Endothelial cell of umbilical vein (primary cell): ENCODE data around the gene DGKD. TPM values are rescaled to one million over a fixed set of nuclear protein-coding genes. Genes with fewer than 3 reads are reported as not detected.

ENCODE experiments used
- BruUV-seq: library from RNA; stranded (reverse); fragments of 400-500 nt; replicated peaks from 2 replicates; lab custom pipeline; 2021; lab: Mats Ljungman, UMichigan
- CTCF ChIA-PET: fragments of 300-600, 350-600 bp; sonication (Branson Sonifier 250); formaldehyde crosslinking; loops from one replicate; lab custom pipeline; 2021; ENCODE audit warnings: antibody characterized with exemption, inconsistent platforms; lab: Charles Lee
- POLR2A ChIA-PET: fragments of 300-600, 350-600 bp; sonication (Branson Sonifier 250); formaldehyde crosslinking; loops from one replicate; lab custom pipeline; 2021; ENCODE audit warnings: antibody characterized with exemption, inconsistent platforms; lab: Charles Lee
- DNase-seq: peaks from one replicate; pipeline ENCODE4 v3.0.0-alpha.2; 2011; ENCODE audit warnings: low read depth, low spot score
- FAIRE-seq: peaks from 2 replicates; lab custom pipeline; 2011; peaks lifted over from hg19 to GRCh38; lab: Jason Lieb, UNC
- H2AFZ ChIP-seq: 2 replicates; pipeline ENCODE4 v1.6.0; 2012; ENCODE audit warnings: low read depth, low read length, control low read depth, inconsistent platforms
- H3K27ac ChIP-seq: 2 replicates; pipeline ENCODE4 v1.5.1; 2011; ENCODE audit warnings: low read depth, mild to moderate bottlenecking, control low read depth, low read length, moderate library complexity; ENCODE audit not compliant: insufficient read depth
- H3K27me3 ChIP-seq, 2 experiments: 2 replicates each; pipeline versions ENCODE4 v1.6.0 to v1.6.1; 2011; ENCODE audit warnings: low read length in 2 of 2, mixed read lengths in 1 of 2; ENCODE audit not compliant: control insufficient read depth in 2 of 2, insufficient read depth in 2 of 2
- H3K36me3 ChIP-seq, 2 experiments: 2 replicates in 1 of 2; 3 replicates in 1 of 2; pipeline ENCODE4 v1.5.1; 2011; ENCODE audit warnings: low read length in 2 of 2, mild to moderate bottlenecking in 1 of 2, moderate library complexity in 1 of 2; ENCODE audit not compliant: control insufficient read depth in 2 of 2, insufficient read depth in 2 of 2; ENCODE audit errors: extremely low read depth in 1 of 2
- H3K4me1 ChIP-seq: 3 replicates; pipeline ENCODE4 v1.5.1; 2011; ENCODE audit warnings: mild to moderate bottlenecking, low read length; ENCODE audit not compliant: control insufficient read depth, insufficient read depth; ENCODE audit errors: extremely low read depth
- H3K4me2 ChIP-seq: 2 replicates; pipeline ENCODE4 v1.6.1; 2011; ENCODE audit warnings: low read length, control low read depth, mixed read lengths; ENCODE audit not compliant: insufficient read depth
- H3K4me3 ChIP-seq, 3 experiments: fragments of 200-600 bp in 1 of 3; sonication (generic), shearing (Covaris generic) in 1 of 3; replicated peaks in 1 of 3; 2 replicates each; pipeline ENCODE4 v1.5.1; 2011 to 2016; ENCODE audit warnings: control low read depth in 3 of 3, low read length in 3 of 3, mild to moderate bottlenecking in 2 of 3, inconsistent platforms in 1 of 3, low read depth in 1 of 3, moderate library complexity in 1 of 3; ENCODE audit not compliant: insufficient read depth in 1 of 3
- H3K79me2 ChIP-seq: 2 replicates; pipeline ENCODE4 v1.6.0; 2012; ENCODE audit warnings: low read length, inconsistent platforms; ENCODE audit not compliant: control insufficient read depth, insufficient read depth
- H3K9ac ChIP-seq: replicated peaks from 2 replicates; pipeline ENCODE3; 2011; ENCODE audit warnings: low read length, control low read depth; ENCODE audit not compliant: insufficient read depth; ENCODE audit errors: extremely low read depth
- H3K9me1 ChIP-seq: replicated peaks from 3 replicates; pipeline ENCODE4 v1.6.0; 2011; ENCODE audit warnings: mild to moderate bottlenecking, low read length; ENCODE audit not compliant: control insufficient read depth, insufficient read depth; ENCODE audit errors: extremely low read depth
- H3K9me3 ChIP-seq: replicated peaks from 2 replicates; pipeline ENCODE4 v1.5.1; 2012; ENCODE audit warnings: low read length, inconsistent platforms; ENCODE audit not compliant: control insufficient read depth, insufficient read depth
- H4K20me1 ChIP-seq: replicated peaks from 2 replicates; pipeline ENCODE3; 2011; ENCODE audit warnings: mild to moderate bottlenecking, low read length; ENCODE audit not compliant: control insufficient read depth, insufficient read depth; ENCODE audit errors: extremely low read depth
- CTCF ChIP-seq, 2 donors: IDR thresholded peaks; 1 replicate in 1 of 2; 2 replicates in 1 of 2; pipeline ENCODE4 v1.5.1; 2011; ENCODE audit warnings: low read length in 2 of 2, mild to moderate bottlenecking in 2 of 2, moderate library complexity in 2 of 2, control low read depth in 1 of 2, inconsistent platforms in 1 of 2, low read depth in 1 of 2; ENCODE audit not compliant: insufficient read depth in 1 of 2; ENCODE audit errors: extremely low read depth in 1 of 2
- EZH2 ChIP-seq: IDR thresholded peaks from 2 replicates; pipeline ENCODE4 v1.6.1; 2012; ENCODE audit warnings: borderline replicate concordance, low read depth, mild to moderate bottlenecking, moderate library complexity, low read length, inconsistent platforms; ENCODE audit not compliant: severe bottlenecking
- FOS ChIP-seq: IDR thresholded peaks from 2 replicates; pipeline ENCODE4 v1.6.1; 2011; ENCODE audit warnings: mild to moderate bottlenecking, low read length, moderate library complexity, borderline replicate concordance; ENCODE audit not compliant: insufficient read depth
- GATA2 ChIP-seq: IDR thresholded peaks from 2 replicates; pipeline ENCODE4 v1.7.0; 2011; ENCODE audit warnings: low read depth, mild to moderate bottlenecking, moderate library complexity, mixed read lengths, low read length; ENCODE audit not compliant: insufficient read length, insufficient read depth
- JUN ChIP-seq: IDR thresholded peaks from 2 replicates; pipeline ENCODE4 v1.6.1; 2011; ENCODE audit warnings: borderline replicate concordance, low read depth; ENCODE audit not compliant: insufficient read length, insufficient read depth
- MYC ChIP-seq: IDR thresholded peaks from one replicate; pipeline ENCODE4 v1.6.1; 2011; ENCODE audit warnings: mild to moderate bottlenecking, low read depth, low read length
- POLR2A ChIP-seq: IDR thresholded peaks from 2 replicates; pipeline ENCODE4 v1.6.1; 2012; ENCODE audit warnings: low read depth, mild to moderate bottlenecking, control low read depth, low read length
- POLR2AphosphoS5 ChIP-seq: IDR thresholded peaks from 2 replicates; pipeline ENCODE4 v1.6.1; 2012; ENCODE audit warnings: low read depth, mild to moderate bottlenecking, control low read depth, low read length, moderate library complexity; ENCODE audit not compliant: insufficient read depth
- dilution Hi-C: fragments of 300-500 bp; cut with MboI; formaldehyde crosslinking; loops from one replicate; pipeline ENCODE4 v1.15.0; 2019; ENCODE audit warnings: low sequenced_read_pairs; ENCODE audit not compliant: extremely low pct_ligation_motif_present
- intact Hi-C: fragments of 100-400 bp; cut with micrococcal nuclease; formaldehyde crosslinking; loops from one replicate; pipeline ENCODE4 v1.10.0; 2022
- polyA plus RNA-seq, 4 experiments: library from polyadenylated mRNA; depleted of rRNA in 3 of 4; stranded (reverse) in 3 of 4; unstranded in 1 of 4; fragments of >200 nt; gene quantifications; 2 replicates each; pipeline versions ENCODE4 v1.2.1 to v1.2.3, GENCODE V29; 2011 to 2012; ENCODE audit warnings: missing spikeins in 1 of 4
- total RNA-seq: library from RNA; stranded (reverse); gene quantifications from 2 replicates; pipeline ENCODE4 v1.2.3, GENCODE V29; 2021
- TF ChIP-seq, protein P1 (sequence below): IDR thresholded peaks from 2 replicates; pipeline ENCODE4 v1.6.1; 2011; ENCODE audit not compliant: insufficient read depth, insufficient read length

DGKD gene
- total and polyA plus RNA-seq, 2 donors (not counting 3 experiments of a cell fraction or from before 2014, with no cell fraction given) = 10.8 to 36.6 TPM

- Histone ChIP-seq H3K27ac (no peak overlapping the region), H3K9me3 (no peaks in the 10 kb centered on the region), H3K9ac (no peak overlapping the region), H3K4me2 (no peak overlapping the region), H2AFZ (no peak overlapping the region), H3K4me3 (no peak overlapping the region), H3K27me3 (no peaks in the 10 kb centered on the region), H3K9me1 (no peaks in the 10 kb centered on the region), H3K4me1 (no peaks in the 10 kb centered on the region), H4K20me1 (no peaks in the 10 kb centered on the region), H3K36me3 (peaks cover 0 to 12% of the 10 kb centered on the region in 2 experiments), H3K79me2 (no peaks in the 10 kb centered on the region)
- CTCF ChIA-PET = interaction anchor here (2.8 to 6.3 kb wide), 4 partner anchors 13 to 266 kb away, joined by 20 to 191 read pairs (median 50); partner anchors contain the start of genes DGKD and UGT1A5
- POLR2A ChIA-PET = no interaction called here
- BruUV-seq = no TSS peak
- intact Hi-C loops (loop anchor here (5.0 to 10.0 kb wide), 3 partner anchors 173 to 1672 kb away; no protein-coding TSS in a partner anchor), dilution Hi-C loops (no loop called here)
- TF ChIP-seq EZH2 (no peak), POLR2A (no peak), MYC (no peak), FOS (no peak), POLR2AphosphoS5 (no peak), CTCF (IDR thresholded peaks at IDR 0.05; ENCODE audit: extremely low read depth in 1 of 2, insufficient read depth in 1 of 2, low read depth in 1 of 2, low read length in 2 of 2) (no peak), GATA2 (no peak), JUN (no peak)
- TF ChIP-seq, protein P1, sequence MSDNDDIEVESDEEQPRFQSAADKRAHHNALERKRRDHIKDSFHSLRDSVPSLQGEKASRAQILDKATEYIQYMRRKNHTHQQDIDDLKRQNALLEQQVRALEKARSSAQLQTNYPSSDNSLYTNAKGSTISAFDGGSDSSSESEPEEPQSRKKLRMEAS = no peak
- no peak for FAIRE-seq
- no peak for DNase-seq
These were observed 91.0 kb downstream of the DGKD start for GRCh38 chr2:233445152-233445830.
